ENCODE data around the gene MAEL. TPM values are rescaled to one million over a fixed set of nuclear protein-coding genes. Genes with fewer than 3 reads are reported as not detected.

MAEL gene
- polyA plus RNA-seq, 3 donors, result not detected

DNA sequence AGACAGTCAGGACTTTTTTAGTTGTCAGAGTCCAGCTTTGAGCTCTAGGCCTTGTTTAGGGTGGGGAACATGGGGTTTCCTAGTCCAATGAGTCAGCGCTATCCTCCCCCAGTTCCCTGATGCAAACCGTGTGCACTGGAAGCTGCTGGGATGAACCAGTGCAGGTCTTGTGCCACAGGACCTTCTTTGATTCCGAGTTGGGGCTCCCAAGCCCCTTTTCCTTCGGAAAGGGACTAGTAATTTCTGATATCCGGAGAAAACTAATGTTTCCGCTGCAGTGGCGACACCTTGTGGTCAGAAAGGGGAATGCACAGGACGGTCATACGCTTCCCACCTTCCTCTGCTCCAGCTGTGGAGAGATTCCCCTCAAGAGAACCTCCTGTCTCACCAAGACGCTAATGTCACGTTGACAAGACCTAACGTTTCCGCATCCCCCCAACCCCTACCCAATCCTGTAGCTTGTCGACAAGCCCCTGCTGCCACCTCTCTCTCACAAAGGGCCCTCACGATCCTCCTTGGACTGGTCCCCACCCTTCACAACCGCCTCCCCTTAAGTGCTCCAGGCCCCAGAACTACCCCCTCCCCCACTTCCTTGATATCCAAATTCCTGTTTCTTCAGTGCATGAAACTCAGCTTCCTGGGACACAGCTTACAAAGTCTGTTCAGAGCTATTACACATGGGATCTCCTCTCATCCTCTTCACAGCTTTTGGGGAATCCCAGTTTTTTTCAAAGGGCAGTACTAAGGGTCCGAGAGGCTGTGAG lies 70.1 kb downstream of the MAEL start:
- Histone ChIP-seq H2AFZ (ENCODE audit: insufficient read depth, low read depth, low read length, poor library complexity, severe bottlenecking) (peak overlapping the region; percentile 62), H3K4me3 (replicated peaks in 1 of 3; ENCODE audit: low read depth in 2 of 3, low read length in 3 of 3) (peak overlapping the region in 1 of 3 experiments; percentile 26), H3K79me2 (ENCODE audit: insufficient read depth, low read length) (no peaks in the 10 kb centered on the region), H3K27ac (ENCODE audit: low read depth in 1 of 2, low read length in 2 of 2) (no peak overlapping the region), H3K27me3 (ENCODE audit: control insufficient read depth in 2 of 2, insufficient read depth in 2 of 2, low read length in 2 of 2) (no peaks in the 10 kb centered on the region), H3K9me3 (replicated peaks in 1 of 2; ENCODE audit: control insufficient read depth in 1 of 2, insufficient read depth in 1 of 2, low read length in 2 of 2) (no peaks in the 10 kb centered on the region), H3K4me1 (ENCODE audit: control insufficient read depth in 1 of 2, insufficient read depth in 2 of 2, low read length in 2 of 2) (peaks cover 4 to 6% of the 10 kb centered on the region in 2 donors), H3K9ac (ENCODE audit: insufficient read depth, low read length, poor library complexity, severe bottlenecking) (no peak overlapping the region), H3K4me2 (replicated peaks; ENCODE audit: extremely low read depth, low read length, poor library complexity, severe bottlenecking) (peak overlapping the region; percentile 54), H4K20me1 (ENCODE audit: insufficient read depth, low read length) (no peaks in the 10 kb centered on the region), H3K36me3 (replicated peaks in 1 of 2; ENCODE audit: control insufficient read depth in 1 of 2, insufficient read depth in 2 of 2, low read length in 2 of 2) (no peaks in the 10 kb centered on the region)
- no peaks in the 10 kb centered on the region for H3K36me3 Mint-ChIP-seq
- peaks cover 3 to 5% (median 4%) of the 10 kb centered on the region in 3 donors for H3K27me3 Mint-ChIP-seq (ENCODE audit: low read depth in 3 of 3)
- H3K4me3 Mint-ChIP-seq, result peak overlapping the region; percentile 10 to 46
- peaks cover 8% of the 10 kb centered on the region for H3K4me1 Mint-ChIP-seq
- intact Hi-C loops (cut with micrococcal nuclease), result loop anchor here (2.0 to 10.0 kb wide), 3 partner anchors 148 to 1134 kb away; no protein-coding TSS in a partner anchor
- no peak overlapping the region for H3K27ac Mint-ChIP-seq
- peak; percentile 38 to 55 (median 50) for DNase-seq
- 19% methylated on average over 16 of the region's 17 CpGs for WGBS (ENCODE audit: insufficient coverage)
- peaks cover 0 to 2% (median 0%) of the 10 kb centered on the region in 7 donors for H3K9me3 Mint-ChIP-seq
- TF ChIP-seq, protein P1, sequence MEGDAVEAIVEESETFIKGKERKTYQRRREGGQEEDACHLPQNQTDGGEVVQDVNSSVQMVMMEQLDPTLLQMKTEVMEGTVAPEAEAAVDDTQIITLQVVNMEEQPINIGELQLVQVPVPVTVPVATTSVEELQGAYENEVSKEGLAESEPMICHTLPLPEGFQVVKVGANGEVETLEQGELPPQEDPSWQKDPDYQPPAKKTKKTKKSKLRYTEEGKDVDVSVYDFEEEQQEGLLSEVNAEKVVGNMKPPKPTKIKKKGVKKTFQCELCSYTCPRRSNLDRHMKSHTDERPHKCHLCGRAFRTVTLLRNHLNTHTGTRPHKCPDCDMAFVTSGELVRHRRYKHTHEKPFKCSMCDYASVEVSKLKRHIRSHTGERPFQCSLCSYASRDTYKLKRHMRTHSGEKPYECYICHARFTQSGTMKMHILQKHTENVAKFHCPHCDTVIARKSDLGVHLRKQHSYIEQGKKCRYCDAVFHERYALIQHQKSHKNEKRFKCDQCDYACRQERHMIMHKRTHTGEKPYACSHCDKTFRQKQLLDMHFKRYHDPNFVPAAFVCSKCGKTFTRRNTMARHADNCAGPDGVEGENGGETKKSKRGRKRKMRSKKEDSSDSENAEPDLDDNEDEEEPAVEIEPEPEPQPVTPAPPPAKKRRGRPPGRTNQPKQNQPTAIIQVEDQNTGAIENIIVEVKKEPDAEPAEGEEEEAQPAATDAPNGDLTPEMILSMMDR (IDR thresholded peaks at IDR 0.05), result peak; percentile 94

DNA sequence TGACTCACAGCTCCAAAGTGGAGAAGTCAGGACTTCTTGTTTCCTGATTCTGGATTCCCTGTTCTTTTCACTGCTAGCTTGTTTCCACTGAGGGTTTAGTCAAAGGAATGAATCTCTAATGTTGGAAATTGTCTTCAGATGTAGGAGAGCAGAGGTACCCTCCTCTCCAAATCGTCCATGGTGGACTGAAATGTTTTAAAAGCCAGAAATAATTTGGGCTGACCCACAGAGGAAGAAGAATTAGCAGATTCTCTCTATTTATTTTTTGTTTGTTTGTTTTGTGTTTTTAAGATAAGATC lies 70.7 kb downstream of the MAEL start:
- Mint-ChIP-seq H3K4me3 (no peak overlapping the region), H3K27ac (no peak overlapping the region), H3K9me3 (peaks cover 0 to 2% (median 0%) of the 10 kb centered on the region in 7 donors), H3K36me3 (no peaks in the 10 kb centered on the region), H3K27me3 (ENCODE audit: low read depth in 3 of 3) (peaks cover 4 to 6% (median 5%) of the 10 kb centered on the region in 3 donors), H3K4me1 (peaks cover 6% of the 10 kb centered on the region)
- Histone ChIP-seq H3K9me3 (replicated peaks in 1 of 2; ENCODE audit: control insufficient read depth in 1 of 2, insufficient read depth in 1 of 2, low read length in 2 of 2) (no peaks in the 10 kb centered on the region), H3K4me3 (replicated peaks in 1 of 3; ENCODE audit: low read depth in 2 of 3, low read length in 3 of 3) (no peak overlapping the region), H3K9ac (ENCODE audit: insufficient read depth, low read length, poor library complexity, severe bottlenecking) (no peak overlapping the region), H3K4me2 (replicated peaks; ENCODE audit: extremely low read depth, low read length, poor library complexity, severe bottlenecking) (no peak overlapping the region), H3K79me2 (ENCODE audit: insufficient read depth, low read length) (no peaks in the 10 kb centered on the region), H3K4me1 (ENCODE audit: control insufficient read depth in 1 of 2, insufficient read depth in 2 of 2, low read length in 2 of 2) (peaks cover 4 to 6% of the 10 kb centered on the region in 2 donors), H3K27ac (ENCODE audit: low read depth in 1 of 2, low read length in 2 of 2) (no peak overlapping the region), H3K27me3 (ENCODE audit: control insufficient read depth in 2 of 2, insufficient read depth in 2 of 2, low read length in 2 of 2) (no peaks in the 10 kb centered on the region), H4K20me1 (ENCODE audit: insufficient read depth, low read length) (no peaks in the 10 kb centered on the region), H3K36me3 (replicated peaks in 1 of 2; ENCODE audit: control insufficient read depth in 1 of 2, insufficient read depth in 2 of 2, low read length in 2 of 2) (no peaks in the 10 kb centered on the region), H2AFZ (ENCODE audit: insufficient read depth, low read depth, low read length, poor library complexity, severe bottlenecking) (peak overlapping the region; percentile 62)
- DNase-seq, result no peak
- 100% methylated on average over 1 of the region's 1 CpG for whole genome bisulfite sequencing (ENCODE audit: insufficient coverage)
- TF ChIP-seq, protein P1 (IDR thresholded peaks at IDR 0.05), result no peak
- intact Hi-C loops (cut with micrococcal nuclease), result loop anchor here (2.0 to 10.0 kb wide), 7 partner anchors 149 to 1135 kb away; partner anchors contain the start of gene POU2F1 (in 1 of the 2)
